ENCODE measurements around the gene NLGN3.

NLGN3 gene

GRCh38 chrX:71109051-71109450, 35.6 kb upstream of the NLGN3 start:
- Histone ChIP-seq H3K4me1 (ENCODE audit: low read length) (peaks cover 21% of the 10 kb centered on the region), H3K79me2 (ENCODE audit: low read length) (peaks cover 22% of the 10 kb centered on the region), H3F3A (ENCODE audit: insufficient read depth, low read length) (0 out of 2 replicates have a peak, but pooled peaks cover 3% of the 10 kb centered on the region), H3K4me2 (ENCODE audit: low read depth, low read length) (no peak overlapping the region), H3K36me3 (replicated peaks; ENCODE audit: insufficient read depth, low read length) (no peaks in the 10 kb centered on the region), H3K9ac (ENCODE audit: low read length) (no peak overlapping the region), H4K20me1 (ENCODE audit: insufficient read depth, low read length) (no peaks in the 10 kb centered on the region), H3K4me3 (ENCODE audit: low read length) (no peak overlapping the region), H2AFZ (ENCODE audit: low read length) (no peak overlapping the region), H3K9me3 (replicated peaks; ENCODE audit: insufficient read depth, low read length) (no peaks in the 10 kb centered on the region), H3K9me2 (replicated peaks; ENCODE audit: insufficient read depth, low read length) (no peaks in the 10 kb centered on the region), H3K27me3 (replicated peaks; ENCODE audit: insufficient read depth, low read length) (no peaks in the 10 kb centered on the region), H3K27ac (ENCODE audit: low read length) (no peak overlapping the region)
- no peak for DNase-seq
- TF ChIP-seq EZH2phosphoT487 (IDR thresholded peaks at IDR 0.05; ENCODE audit: low read length) (no peak), EZH2 (optimal IDR thresholded peaks at IDR 0.05; ENCODE audit: low read depth, low read length) (no peak), CTCF (IDR thresholded peaks at IDR 0.05; ENCODE audit: low read length) (no peak)

GRCh38 chrX:71111141-71111843, 33.3 kb upstream of the NLGN3 start, which contains the start of gene IL2RG:
TSS of gene IL2RG (minus strand) at chrX:71111577. CDS start at chrX:71111539, 38 bp downstream.
- Histone ChIP-seq H3K36me3 (replicated peaks; ENCODE audit: insufficient read depth, low read length) (no peaks in the 10 kb centered on the region), H3K9me3 (replicated peaks; ENCODE audit: insufficient read depth, low read length) (no peaks in the 10 kb centered on the region), H3K9ac (ENCODE audit: low read length) (peak within 1 kb of the TSS; percentile 83), H3K4me1 (ENCODE audit: low read length) (peaks cover 21% of the 10 kb centered on the region), H3K4me2 (ENCODE audit: low read depth, low read length) (peak within 1 kb of the TSS; percentile 84), H3K27me3 (replicated peaks; ENCODE audit: insufficient read depth, low read length) (no peaks in the 10 kb centered on the region), H3F3A (ENCODE audit: insufficient read depth, low read length) (0 out of 2 replicates have a peak, but pooled peaks cover 3% of the 10 kb centered on the region), H3K79me2 (ENCODE audit: low read length) (peaks cover 22% of the 10 kb centered on the region), H4K20me1 (ENCODE audit: insufficient read depth, low read length) (no peaks in the 10 kb centered on the region), H3K27ac (ENCODE audit: low read length) (peak within 1 kb of the TSS; percentile 93), H3K9me2 (replicated peaks; ENCODE audit: insufficient read depth, low read length) (no peaks in the 10 kb centered on the region), H3K4me3 (ENCODE audit: low read length) (peak within 1 kb of the TSS; percentile 78), H2AFZ (ENCODE audit: low read length) (peak within 1 kb of the TSS; percentile 5)
- peak; percentile 85 for DNase-seq
- TF ChIP-seq EZH2 (optimal IDR thresholded peaks at IDR 0.05; ENCODE audit: low read depth, low read length), result no peak
- TF ChIP-seq EZH2phosphoT487 (IDR thresholded peaks at IDR 0.05; ENCODE audit: low read length), result no peak
- TF ChIP-seq CTCF (IDR thresholded peaks at IDR 0.05; ENCODE audit: low read length), result no peak

- TF ChIP-seq EZH2 (optimal IDR thresholded peaks at IDR 0.05; ENCODE audit: low read depth, low read length), result no peak
- no peaks in the 10 kb centered on the region for H3K9me3 ChIP-seq (replicated peaks; ENCODE audit: insufficient read depth, low read length)
- H2AFZ ChIP-seq (ENCODE audit: low read length), result peak overlapping the region; percentile 5; the same call in 1 of the 2 replicates
- H3K27ac ChIP-seq (ENCODE audit: low read length), result peak overlapping the region; percentile 93
- no peaks in the 10 kb centered on the region for H3K9me2 ChIP-seq (replicated peaks; ENCODE audit: insufficient read depth, low read length)
- no peaks in the 10 kb centered on the region for H3K27me3 ChIP-seq (replicated peaks; ENCODE audit: insufficient read depth, low read length)
- peak overlapping the region; percentile 83 for H3K9ac ChIP-seq (ENCODE audit: low read length)
- H3F3A ChIP-seq (ENCODE audit: insufficient read depth, low read length), result 0 out of 2 replicates have a peak, but pooled peaks cover 3% of the 10 kb centered on the region
- H3K4me1 ChIP-seq (ENCODE audit: low read length), result peaks cover 21% of the 10 kb centered on the region
- peaks cover 22% of the 10 kb centered on the region for H3K79me2 ChIP-seq (ENCODE audit: low read length)
- no peak for DNase-seq
- H4K20me1 ChIP-seq (ENCODE audit: insufficient read depth, low read length), result no peaks in the 10 kb centered on the region
- H3K4me3 ChIP-seq (ENCODE audit: low read length), result peak overlapping the region; percentile 78
- H3K36me3 ChIP-seq (replicated peaks; ENCODE audit: insufficient read depth, low read length), result no peaks in the 10 kb centered on the region
- peak overlapping the region; percentile 84 for H3K4me2 ChIP-seq (ENCODE audit: low read depth, low read length)
Observed at GRCh38 chrX:71111921-71112431, 32.7 kb upstream of the NLGN3 start.

- Histone ChIP-seq H2AFZ (ENCODE audit: low read length) (no peak overlapping the region), H3K4me2 (ENCODE audit: low read depth, low read length) (no peak overlapping the region), H3K9me3 (replicated peaks; ENCODE audit: insufficient read depth, low read length) (no peaks in the 10 kb centered on the region), H3K9me2 (replicated peaks; ENCODE audit: insufficient read depth, low read length) (no peaks in the 10 kb centered on the region), H3K27ac (ENCODE audit: low read length) (no peak overlapping the region), H3F3A (ENCODE audit: insufficient read depth, low read length) (no peaks in the 10 kb centered on the region), H3K79me2 (ENCODE audit: low read length) (peaks cover 8% of the 10 kb centered on the region), H3K36me3 (replicated peaks; ENCODE audit: insufficient read depth, low read length) (no peaks in the 10 kb centered on the region; the same call in 1 of the 2 replicates), H3K4me3 (ENCODE audit: low read length) (no peak overlapping the region), H3K27me3 (replicated peaks; ENCODE audit: insufficient read depth, low read length) (no peaks in the 10 kb centered on the region), H3K4me1 (ENCODE audit: low read length) (peaks cover 9% of the 10 kb centered on the region), H4K20me1 (ENCODE audit: insufficient read depth, low read length) (no peaks in the 10 kb centered on the region), H3K9ac (ENCODE audit: low read length) (no peak overlapping the region)
- no peak for TF ChIP-seq EZH2 (optimal IDR thresholded peaks at IDR 0.05; ENCODE audit: low read depth, low read length)
- no peak for TF ChIP-seq EZH2phosphoT487 (IDR thresholded peaks at IDR 0.05; ENCODE audit: low read length)
- TF ChIP-seq CTCF (IDR thresholded peaks at IDR 0.05; ENCODE audit: low read length), result no peak
- DNase-seq, result no peak
Observed at GRCh38 chrX:71117358-71117757, 27.3 kb upstream of the NLGN3 start.

Measured in MM.1S (cell line).